H9 (cell line): ENCODE results near the gene FAP. TPM values are rescaled to one million over a fixed set of nuclear protein-coding genes. Genes with fewer than 3 reads are reported as not detected.

Experiments used
- DNase-seq: peaks from one replicate; pipeline ENCODE4 v3.0.0-alpha.2; 2017
- H2AFZ ChIP-seq: one replicate; pipeline ENCODE4 v1.6.1; 2013; ENCODE audit warnings: mild to moderate bottlenecking, low read length, control low read depth, moderate library complexity
- H2AK5ac ChIP-seq: 2 replicates; pipeline ENCODE4 v1.6.1; 2013; ENCODE audit warnings: low read length, control low read depth, mixed read lengths; ENCODE audit not compliant: insufficient read length
- H2BK120ac ChIP-seq: one replicate; pipeline ENCODE4 v1.6.1; 2013; ENCODE audit warnings: low read depth, mild to moderate bottlenecking, low read length, control low read depth, inconsistent platforms; ENCODE audit not compliant: poor library complexity, severe bottlenecking
- H2BK12ac ChIP-seq: 2 replicates; pipeline ENCODE4 v1.6.1; 2013; ENCODE audit warnings: low read length, control low read depth, mixed read lengths, low read depth; ENCODE audit not compliant: insufficient read length
- H2BK15ac ChIP-seq: 2 replicates; pipeline ENCODE4 v1.6.1; 2013; ENCODE audit warnings: low read depth, low read length, control low read depth
- H2BK20ac ChIP-seq: one replicate; pipeline ENCODE4 v1.6.1; 2013; ENCODE audit warnings: low read depth, mild to moderate bottlenecking, low read length, control low read depth, inconsistent platforms; ENCODE audit not compliant: poor library complexity, severe bottlenecking
- H2BK5ac ChIP-seq: 2 replicates; pipeline ENCODE4 v1.6.1; 2013; ENCODE audit warnings: low read length, control low read depth, mixed read lengths; ENCODE audit not compliant: insufficient read length
- H3K14ac ChIP-seq: 2 replicates; pipeline ENCODE4 v1.6.1; 2013; ENCODE audit warnings: low read length, control low read depth; ENCODE audit not compliant: insufficient read depth
- H3K18ac ChIP-seq: 2 replicates; pipeline ENCODE4 v1.6.1; 2013; ENCODE audit warnings: low read depth, mild to moderate bottlenecking, mixed read lengths, low read length, control low read depth; ENCODE audit not compliant: insufficient read length
- H3K23ac ChIP-seq: 2 replicates; pipeline ENCODE4 v1.6.1; 2013; ENCODE audit warnings: low read length, control low read depth, mixed read lengths, low read depth; ENCODE audit not compliant: insufficient read length
- H3K23me2 ChIP-seq: 2 replicates; pipeline ENCODE4 v1.6.1; 2013; ENCODE audit warnings: low read depth, mild to moderate bottlenecking, mixed read lengths, low read length, control low read depth; ENCODE audit not compliant: insufficient read length, poor library complexity, severe bottlenecking
- H3K27ac ChIP-seq: 2 replicates; pipeline ENCODE4 v1.5.1; 2013; ENCODE audit warnings: low read length, control low read depth, mixed read lengths, low read depth; ENCODE audit not compliant: insufficient read length
- H3K27me3 ChIP-seq: 2 replicates; pipeline ENCODE4 v1.6.1; 2013; ENCODE audit warnings: low read length, control low read depth, inconsistent platforms; ENCODE audit not compliant: insufficient read depth
- H3K4ac ChIP-seq: 2 replicates; pipeline ENCODE4 v1.6.1; 2013; ENCODE audit warnings: low read depth, mild to moderate bottlenecking, control low read depth, inconsistent platforms, low read length, moderate library complexity
- H3K4me1 ChIP-seq: 2 replicates; pipeline ENCODE4 v1.6.1; 2013; ENCODE audit warnings: low read length, control low read depth, inconsistent platforms; ENCODE audit not compliant: insufficient read depth
- H3K4me2 ChIP-seq: 2 replicates; pipeline ENCODE4 v1.6.1; 2013; ENCODE audit warnings: low read length, control low read depth, mixed read lengths; ENCODE audit not compliant: insufficient read length, insufficient read depth
- H3K56ac ChIP-seq: 2 replicates; pipeline ENCODE4 v1.6.1; 2013; ENCODE audit warnings: low read depth, mild to moderate bottlenecking, mixed read lengths, low read length, control low read depth; ENCODE audit not compliant: insufficient read length
- H3K79me1 ChIP-seq: 2 replicates; pipeline ENCODE4 v1.6.1; 2013; ENCODE audit warnings: low read depth, mild to moderate bottlenecking, moderate library complexity, low read length, control low read depth, inconsistent platforms; ENCODE audit not compliant: insufficient read depth, poor library complexity, severe bottlenecking
- H3K79me2 ChIP-seq: 2 replicates; pipeline ENCODE4 v1.6.1; 2013; ENCODE audit warnings: low read length, control low read depth, inconsistent platforms; ENCODE audit not compliant: insufficient read depth
- H3K9ac ChIP-seq: 2 replicates; pipeline ENCODE4 v1.6.1; 2013; ENCODE audit warnings: low read length, control low read depth, mixed read lengths; ENCODE audit not compliant: insufficient read length; ENCODE audit errors: extremely low read depth
- H3K9me3 ChIP-seq: one replicate; pipeline ENCODE4 v1.6.1; 2013; ENCODE audit warnings: low read depth, low read length, inconsistent platforms; ENCODE audit not compliant: control insufficient read depth
- H3T11ph ChIP-seq: one replicate; pipeline ENCODE4 v1.6.1; 2013; ENCODE audit warnings: mild to moderate bottlenecking, low read length, control low read depth, inconsistent platforms
- H4K20me1 ChIP-seq: one replicate; pipeline ENCODE4 v1.6.1; 2013; ENCODE audit not compliant: control insufficient read depth, insufficient read length, insufficient read depth
- H4K5ac ChIP-seq: 2 replicates; pipeline ENCODE4 v1.6.1; 2013; ENCODE audit warnings: low read depth, mild to moderate bottlenecking, mixed read lengths, low read length, control low read depth; ENCODE audit not compliant: insufficient read length
- H4K8ac ChIP-seq: replicated peaks from 2 replicates; pipeline ENCODE4 v1.6.1; 2013; ENCODE audit warnings: low read length, control low read depth, mixed read lengths, low read depth; ENCODE audit not compliant: insufficient read length
- H4K91ac ChIP-seq: 2 replicates; pipeline ENCODE4 v1.6.1; 2013; ENCODE audit warnings: low read depth, mild to moderate bottlenecking, moderate library complexity, mixed read lengths, low read length, control low read depth; ENCODE audit not compliant: insufficient read length
- H3K27ac Mint-ChIP-seq, 3 experiments: 2 replicates in 2 of 3; 3 replicates in 1 of 3; pipeline ENCODE4 v1.8.0; 2020 to 2021; ENCODE audit warnings: mixed read lengths in 3 of 3, mild to moderate bottlenecking in 1 of 3, moderate library complexity in 1 of 3
- H3K27me3 Mint-ChIP-seq: 2 replicates; pipeline ENCODE4 v1.8.0; 2021; ENCODE audit warnings: low read depth, mild to moderate bottlenecking, moderate library complexity, mixed read lengths
- H3K36me3 Mint-ChIP-seq, 3 experiments: 2 replicates in 2 of 3; 3 replicates in 1 of 3; pipeline ENCODE4 v1.8.0; 2020 to 2021; ENCODE audit warnings: low read depth in 3 of 3, mixed read lengths in 3 of 3; ENCODE audit not compliant: insufficient read depth in 1 of 3
- H3K4me1 Mint-ChIP-seq, 2 experiments: 2 replicates each; pipeline ENCODE4 v1.8.0; 2020; ENCODE audit warnings: mixed read lengths in 2 of 2
- H3K4me3 Mint-ChIP-seq, 2 experiments: 2 replicates in 1 of 2; 3 replicates in 1 of 2; pipeline ENCODE4 v1.8.0; 2020 to 2021; ENCODE audit warnings: mild to moderate bottlenecking in 2 of 2, mixed read lengths in 2 of 2, moderate library complexity in 1 of 2
- H3K9me3 Mint-ChIP-seq, 2 experiments: 2 replicates in 1 of 2; 3 replicates in 1 of 2; pipeline ENCODE4 v1.8.0; 2020; ENCODE audit warnings: mild to moderate bottlenecking in 2 of 2, mixed read lengths in 2 of 2, moderate library complexity in 1 of 2
- CTCF ChIP-seq: fragments of 200-600 bp; sonication (generic); conservative IDR thresholded peaks from 3 replicates; pipeline ENCODE4 v1.8.0; 2021; ENCODE audit warnings: antibody characterized with exemption, mild to moderate bottlenecking
- WGBS: extraction: QIAGEN DNeasy Blood & Tissue Kit; methylation state at CpG from one replicate; pipeline ENCODE4 v1.1.7; 2013; ENCODE audit warnings: missing lambda C conversion rate, low lambda C conversion rate, mixed read lengths; ENCODE audit not compliant: insufficient read length; ENCODE audit errors: extremely low coverage; 5-methylcytosine and 5-hydroxymethylcytosine counted together
- total RNA-seq: library from RNA; stranded (reverse); gene quantifications from 2 replicates; pipeline ENCODE4 v1.2.1, GENCODE V29; 2021

FAP gene
- total RNA-seq, 1 experiment from 2014 or later = not detected

GRCh38 chr2:162198239-162198638, 45.0 kb downstream of the FAP start:
- no CpG with 5 or more reads among the region's 9 CpGs for WGBS
- DNase-seq = no peak
- Mint-ChIP-seq H3K4me1 (peaks cover 0 to 6% of the 10 kb centered on the region in 2 experiments; a peak in 1 of 4 replicates), H3K36me3 (no peaks in the 10 kb centered on the region), H3K27ac (no peak overlapping the region), H3K9me3 (no peaks in the 10 kb centered on the region), H3K4me3 (no peak overlapping the region), H3K27me3 (peaks cover 21% of the 10 kb centered on the region)
- H3K27ac ChIP-seq = no peak overlapping the region
- no peak overlapping the region for H3K56ac ChIP-seq
- H3K27me3 ChIP-seq = no peaks in the 10 kb centered on the region
- no peak overlapping the region for H2AFZ ChIP-seq
- H3K79me2 ChIP-seq = no peaks in the 10 kb centered on the region
- no peak overlapping the region for H2BK20ac ChIP-seq
- H3K23me2 ChIP-seq = no peaks in the 10 kb centered on the region
- no peak overlapping the region for H2BK12ac ChIP-seq
- no peak overlapping the region for H3K9ac ChIP-seq
- H3K4me2 ChIP-seq = no peak overlapping the region
- no peaks in the 10 kb centered on the region for H3K9me3 ChIP-seq
- H3K79me1 ChIP-seq = no peaks in the 10 kb centered on the region
- H3K23ac ChIP-seq = no peak overlapping the region
- no peak overlapping the region for H3K4ac ChIP-seq
- H2BK120ac ChIP-seq = no peak overlapping the region
- no peak for TF ChIP-seq CTCF
- H3T11ph ChIP-seq = no peak overlapping the region
- no peak overlapping the region for H2BK15ac ChIP-seq
- H4K91ac ChIP-seq = no peak overlapping the region
- H3K18ac ChIP-seq = no peak overlapping the region
- no peak overlapping the region for H4K5ac ChIP-seq
- H2BK5ac ChIP-seq = no peak overlapping the region
- no peak overlapping the region for H4K8ac ChIP-seq
- H3K4me1 ChIP-seq = no peaks in the 10 kb centered on the region
- H4K20me1 ChIP-seq = no peaks in the 10 kb centered on the region
- no peak overlapping the region for H3K14ac ChIP-seq
- H2AK5ac ChIP-seq = no peak overlapping the region
